Dermis microvascular lymphatic vessel endothelial cell (primary cell): ENCODE results near the gene UNC5B. TPM values are rescaled to one million over a fixed set of nuclear protein-coding genes. Genes with fewer than 3 reads are reported as not detected.

Source experiments
- DNase-seq, 2 donors: peaks; one replicate each; pipeline versions ENCODE4 v3.0.0 to v3.0.0-alpha.2; 2010; ENCODE audit warnings: low read depth in 2 of 2
- total RNA-seq: library from RNA; depleted of rRNA; stranded (reverse); fragments of >200 nt; gene quantifications from 2 replicates; pipeline ENCODE4 v1.2.1, GENCODE V29; 2014

The UNC5B gene
- total RNA-seq, 1 donor from 2014 or later = 18.1 TPM

GRCh38 chr10:71339796-71340589, 127.6 kb downstream of the UNC5B start:
- DNase-seq = no peak

DNA sequence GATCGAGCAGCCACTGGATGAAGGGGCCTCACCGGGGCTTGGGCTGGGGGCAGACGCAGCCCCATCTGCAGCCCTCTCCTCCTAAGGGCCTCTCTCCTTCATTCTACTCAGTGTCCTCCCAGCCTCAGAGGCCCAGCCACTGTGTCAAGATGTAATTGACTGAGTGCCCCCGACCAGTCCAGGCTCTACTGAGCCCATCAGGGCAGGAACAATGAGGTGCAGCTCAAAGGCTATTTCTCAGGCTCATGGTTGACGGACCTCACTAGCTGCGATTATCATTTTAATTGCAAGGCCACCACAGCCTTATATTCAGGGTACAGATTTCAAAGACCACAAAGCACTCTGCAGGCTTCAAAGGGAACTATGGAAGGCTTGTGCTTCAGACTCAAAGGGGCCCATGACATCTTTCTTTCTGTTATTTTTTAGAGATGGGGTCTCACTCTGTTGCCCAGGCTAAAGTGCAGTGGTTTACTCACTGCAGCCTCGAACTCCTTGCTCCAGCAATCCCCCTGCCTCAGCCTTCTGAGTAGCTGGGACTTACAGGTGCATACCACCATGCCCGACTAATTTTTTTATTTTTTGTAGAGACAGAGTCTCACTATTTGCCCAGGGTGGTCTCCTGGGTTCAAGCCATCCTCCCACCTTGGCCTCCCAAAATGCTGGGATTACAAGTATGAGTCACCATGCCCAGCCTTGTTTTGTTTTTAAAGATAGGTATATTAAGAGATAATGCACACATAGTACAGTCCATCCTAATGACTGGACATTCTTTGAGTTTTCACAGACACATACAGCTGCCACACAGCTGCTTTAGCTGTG, 130.4 kb downstream of the UNC5B start:
- no peak for DNase-seq

GRCh38 chr10:71343392-71343773, 131.0 kb downstream of the UNC5B start:
- DNase-seq = no peak

GRCh38 chr10:71344154-71344925, 132.0 kb downstream of the UNC5B start:
- DNase-seq = no peak

GRCh38 chr10:71344993-71345480, 132.7 kb downstream of the UNC5B start:
- no peak for DNase-seq

DNA sequence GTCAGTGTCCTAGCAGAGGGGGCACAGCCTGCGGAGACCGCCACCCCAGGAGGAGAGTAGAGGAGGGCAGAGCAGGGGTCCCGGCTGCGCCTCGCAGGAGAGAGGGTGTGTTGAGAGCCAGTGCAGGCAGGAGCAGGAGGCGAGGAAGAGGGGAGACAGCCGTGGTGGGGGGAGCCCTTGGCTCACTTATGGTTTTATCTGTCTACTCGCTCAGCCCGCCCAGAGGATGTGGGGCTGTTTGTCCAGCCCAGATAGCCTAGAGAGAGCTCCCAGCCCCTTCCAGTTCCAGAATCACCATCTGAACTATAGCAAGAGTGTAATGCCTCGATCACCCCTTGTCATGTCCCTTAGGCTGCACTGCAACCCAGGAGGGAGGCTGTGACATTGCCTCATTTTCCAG, 133.3 kb downstream of the UNC5B start:
- DNase-seq = no peak

DNA sequence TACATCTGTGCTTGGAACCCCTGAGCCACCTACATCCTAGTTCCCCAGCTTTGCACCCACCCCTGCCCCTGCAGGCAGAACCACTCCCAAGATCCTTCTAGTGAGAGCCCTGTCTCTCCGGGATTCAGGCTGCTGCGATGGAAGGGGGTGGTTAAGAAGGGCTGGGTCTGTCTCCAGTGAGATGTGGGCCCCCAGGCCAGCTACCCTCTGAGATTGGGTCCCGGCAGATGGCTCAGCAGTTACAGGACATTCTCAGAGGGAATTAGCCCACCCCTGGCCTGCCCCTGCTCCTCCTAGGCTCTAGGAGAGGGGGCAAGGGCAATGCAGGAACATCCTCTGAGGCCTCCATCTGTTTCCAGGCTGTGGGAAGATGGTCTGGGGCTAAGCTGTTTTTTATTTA, 134.4 kb downstream of the UNC5B start:
- DNase-seq = no peak

GRCh38 chr10:71347587-71348395, 135.4 kb downstream of the UNC5B start:
- DNase-seq = peak in 1 of 2 donors; percentile 47

DNA sequence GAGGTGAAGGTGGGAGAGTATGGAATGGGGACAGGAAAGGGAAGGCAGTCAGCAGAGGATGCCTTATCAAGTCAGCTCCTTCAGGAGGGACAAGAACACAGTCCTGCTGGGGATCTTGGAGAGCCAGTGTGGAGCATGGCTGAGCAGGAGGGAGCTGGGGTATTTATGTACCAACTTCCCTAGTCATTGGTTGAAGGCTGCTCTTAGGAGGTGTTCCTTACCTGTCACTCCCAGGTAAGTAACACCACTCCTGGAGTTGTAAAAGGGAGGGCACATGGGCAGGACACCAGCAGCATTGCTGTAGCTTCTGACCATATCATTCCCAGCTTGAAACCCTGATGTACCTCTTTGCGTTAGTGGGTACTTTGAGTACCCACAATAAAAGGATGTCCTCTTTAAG, 136.5 kb downstream of the UNC5B start:
- DNase-seq = no peak

GRCh38 chr10:71349406-71349805, 137.0 kb downstream of the UNC5B start:
- no peak for DNase-seq

DNA sequence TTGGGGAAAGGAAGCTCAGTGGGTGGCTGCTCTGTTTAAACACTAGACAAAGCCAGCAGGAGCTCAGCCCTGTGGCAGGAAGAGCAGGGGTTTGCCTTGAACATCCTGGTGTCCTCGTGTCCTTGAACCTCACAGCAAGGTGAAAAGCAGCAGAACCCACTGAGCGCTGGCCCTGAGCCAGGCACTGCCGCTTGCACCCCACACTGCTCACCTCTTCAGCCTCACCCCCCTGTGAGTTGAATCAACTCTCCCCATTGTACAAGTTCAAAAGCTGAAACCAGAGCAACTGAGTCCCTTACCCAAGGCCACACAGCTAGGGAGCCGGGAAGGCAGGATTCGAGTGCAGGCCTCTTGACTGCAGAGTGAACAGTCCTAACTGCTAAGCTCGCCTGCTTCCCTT, 138.7 kb downstream of the UNC5B start:
- DNase-seq = no peak

GRCh38 chr10:71351628-71352319, 139.4 kb downstream of the UNC5B start:
- DNase-seq = no peak

Other genes with a start within 250 kb of the UNC5B start
- gene SLC29A3, start 106.7 kb downstream of the UNC5B start, total RNA-seq = 1.8 and 2.7 TPM in 2 replicates
- gene CDH23, start 184.3 kb downstream of the UNC5B start, total RNA-seq = under 0.01 TPM in 2 replicates